NT2/D1 (cell line): Measurements from ENCODE around the gene ADGRA1.

Source experiments
- DNase-seq: peaks from one replicate; pipeline ENCODE4 v3.0.0-alpha.2; 2011; ENCODE audit warnings: low read depth, low spot score
- H3K27me3 ChIP-seq: 2 replicates; pipeline ENCODE4 v1.6.0; 2011; ENCODE audit warnings: mild to moderate bottlenecking; ENCODE audit not compliant: insufficient read length, insufficient read depth
- H3K36me3 ChIP-seq: 2 replicates; pipeline ENCODE4 v1.6.1; 2011; ENCODE audit warnings: mild to moderate bottlenecking, low read length, mixed read lengths; ENCODE audit not compliant: insufficient read depth, insufficient read length
- H3K4me1 ChIP-seq: 2 replicates; pipeline ENCODE4 v1.5.1; 2011; ENCODE audit not compliant: insufficient read depth, insufficient read length
- H3K4me3 ChIP-seq: 2 replicates; pipeline ENCODE4 v1.5.1; 2011; ENCODE audit warnings: low read depth; ENCODE audit not compliant: insufficient read length
- H3K9ac ChIP-seq: 2 replicates; pipeline ENCODE4 v1.6.0; 2011; ENCODE audit warnings: low read depth; ENCODE audit not compliant: insufficient read length
- H3K9me3 ChIP-seq: 2 replicates; pipeline ENCODE4 v1.5.1; 2011; ENCODE audit warnings: mild to moderate bottlenecking, low read length; ENCODE audit not compliant: insufficient read depth
- SUZ12 ChIP-seq: IDR thresholded peaks from 2 replicates; pipeline ENCODE4 v1.6.1; 2011; ENCODE audit not compliant: insufficient read length, insufficient read depth; ENCODE audit errors: extremely low read depth
- YY1 ChIP-seq: IDR thresholded peaks from 2 replicates; pipeline ENCODE4 v1.6.1; 2011; ENCODE audit not compliant: insufficient read length, insufficient read depth
- ZNF274 ChIP-seq: IDR thresholded peaks from 2 replicates; pipeline ENCODE4 v1.6.1; 2011; ENCODE audit warnings: mild to moderate bottlenecking, low read depth, low read length

ADGRA1 gene

GRCh38 chr10:133179128-133179520 is 91.4 kb downstream of the ADGRA1 start:
- H3K4me1 ChIP-seq: no peaks in the 10 kb centered on the region
- no peaks in the 10 kb centered on the region for H3K27me3 ChIP-seq
- peaks cover 10% of the 10 kb centered on the region; the same call in 1 of the 2 replicates for H3K9me3 ChIP-seq
- peaks cover 4% of the 10 kb centered on the region for H3K36me3 ChIP-seq
- TF ChIP-seq ZNF274: no peak
- TF ChIP-seq SUZ12: no peak
- TF ChIP-seq YY1: no peak
- H3K4me3 ChIP-seq: no peak overlapping the region
- no peak overlapping the region for H3K9ac ChIP-seq
- no peak for DNase-seq

DNA sequence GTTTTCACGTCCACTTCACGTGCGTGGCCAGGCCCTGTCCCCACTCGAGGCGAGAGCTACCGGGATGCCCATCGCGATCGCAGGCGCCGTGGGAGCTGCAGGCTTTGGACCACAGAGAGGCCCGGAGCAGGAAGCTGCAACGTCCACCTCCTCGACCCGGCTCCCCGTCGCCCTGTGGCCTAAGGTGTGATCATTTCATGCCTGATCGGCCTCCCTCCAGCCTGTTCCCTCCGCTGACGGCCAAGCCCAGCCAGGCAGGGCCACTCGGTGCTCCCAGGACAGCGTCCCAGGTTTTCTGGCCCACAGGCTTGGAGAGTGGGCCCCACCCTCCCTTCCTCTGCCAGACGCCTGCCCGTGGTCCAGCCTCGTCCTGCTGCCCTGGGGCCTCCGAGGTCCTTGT is 91.9 kb downstream of the ADGRA1 start:
- TF ChIP-seq ZNF274 (no peak), YY1 (no peak), SUZ12 (no peak)
- H3K4me3 ChIP-seq: no peak overlapping the region
- H3K27me3 ChIP-seq: no peaks in the 10 kb centered on the region
- H3K9ac ChIP-seq: no peak overlapping the region
- peaks cover 10% of the 10 kb centered on the region; the same call in 1 of the 2 replicates for H3K9me3 ChIP-seq
- DNase-seq: no peak
- no peaks in the 10 kb centered on the region for H3K4me1 ChIP-seq
- H3K36me3 ChIP-seq: peaks cover 5% of the 10 kb centered on the region

- peaks cover under 1% of the 10 kb centered on the region for H3K4me1 ChIP-seq
- H3K4me3 ChIP-seq: no peak overlapping the region
- peaks cover 5% of the 10 kb centered on the region for H3K36me3 ChIP-seq
- no peak overlapping the region for H3K9ac ChIP-seq
- H3K9me3 ChIP-seq: peaks cover 10% of the 10 kb centered on the region; the same call in 1 of the 2 replicates
- DNase-seq: no peak
- TF ChIP-seq SUZ12: no peak
- no peak for TF ChIP-seq ZNF274
- TF ChIP-seq YY1: no peak
- H3K27me3 ChIP-seq: no peaks in the 10 kb centered on the region
These were observed 92.7 kb downstream of the ADGRA1 start for GRCh38 chr10:133180192-133180964.

DNA sequence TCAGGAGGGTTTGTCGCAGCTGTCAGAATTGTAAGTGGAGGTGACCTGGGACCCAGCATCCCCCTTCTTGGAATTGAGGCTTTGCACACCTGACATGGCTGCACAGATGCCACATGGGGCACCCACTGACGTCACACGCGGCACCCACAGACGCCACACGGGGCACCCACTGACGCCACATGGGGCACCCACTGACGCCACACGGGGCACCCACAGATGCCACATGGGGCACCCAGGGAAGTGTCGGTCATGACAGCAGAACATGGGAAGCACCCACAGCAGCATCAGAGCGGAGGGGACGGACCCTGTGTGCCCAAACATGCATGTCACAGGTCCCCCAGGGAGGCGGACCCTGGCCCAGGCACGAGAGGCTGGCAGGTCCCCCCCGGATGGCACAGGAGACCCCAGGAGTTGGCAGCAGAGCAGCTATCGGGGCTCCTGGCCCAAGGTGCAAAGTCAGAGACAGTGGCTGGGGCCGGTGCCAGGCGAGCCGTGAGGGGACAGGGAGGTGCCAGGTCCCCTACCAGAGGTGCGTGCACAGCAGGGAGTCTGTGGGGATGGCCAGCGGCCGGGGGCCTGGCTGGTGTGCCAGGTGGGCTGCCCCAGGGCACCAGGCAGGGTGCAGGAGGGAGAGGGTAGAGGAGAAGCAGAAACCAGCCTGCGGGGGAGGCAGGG is 93.4 kb downstream of the ADGRA1 start:
- no peak overlapping the region for H3K4me3 ChIP-seq
- peaks cover 10% of the 10 kb centered on the region; the same call in 1 of the 2 replicates for H3K9me3 ChIP-seq
- TF ChIP-seq SUZ12: no peak
- TF ChIP-seq YY1: no peak
- TF ChIP-seq ZNF274: no peak

More for the DNA sequence above, 93.4 kb downstream of the ADGRA1 start:
- peaks cover 5% of the 10 kb centered on the region for H3K36me3 ChIP-seq
- no peak overlapping the region for H3K9ac ChIP-seq
- H3K27me3 ChIP-seq: no peaks in the 10 kb centered on the region
- peaks cover 2% of the 10 kb centered on the region for H3K4me1 ChIP-seq
- no peak for DNase-seq
